Muscle layer of colon (tissue), 2 donors: ENCODE data around the gene SAMD5.

Source experiments
- H3K27ac ChIP-seq: one replicate; pipeline ENCODE4 v1.7.0; 2013; ENCODE audit warnings: low read depth, mild to moderate bottlenecking, low read length, moderate library complexity
- H3K27me3 ChIP-seq, 2 donors: one replicate each; pipeline ENCODE4 v1.7.0; 2013; ENCODE audit warnings: low read length in 2 of 2, mild to moderate bottlenecking in 2 of 2; ENCODE audit not compliant: insufficient read depth in 2 of 2, control insufficient read depth in 1 of 2
- H3K36me3 ChIP-seq: one replicate; pipeline ENCODE4 v1.7.0; 2013; ENCODE audit warnings: mild to moderate bottlenecking, low read length; ENCODE audit not compliant: insufficient read depth
- H3K4me1 ChIP-seq: one replicate; pipeline ENCODE4 v1.7.0; 2013; ENCODE audit warnings: mild to moderate bottlenecking, low read length; ENCODE audit not compliant: insufficient read depth
- H3K4me3 ChIP-seq, 2 donors: one replicate each; pipeline ENCODE4 v1.7.0; 2013; ENCODE audit warnings: low read length in 2 of 2, low read depth in 1 of 2, mild to moderate bottlenecking in 1 of 2, moderate library complexity in 1 of 2
- H3K9ac ChIP-seq: one replicate; pipeline ENCODE4 v1.7.0; 2013; ENCODE audit warnings: low read length
- H3K9me3 ChIP-seq: one replicate; pipeline ENCODE4 v1.7.0; 2013; ENCODE audit warnings: mild to moderate bottlenecking, low read length
- donor health status: abdominal sarcoma.
- donor health status: Adenocarcinoma of cecum.

Gene SAMD5

GRCh38 chr6:147577488-147577887, 69.0 kb downstream of the SAMD5 start:
- no peak overlapping the region for H3K9ac ChIP-seq
- H3K27ac ChIP-seq, result no peak overlapping the region
- no peak overlapping the region for H3K4me3 ChIP-seq
- no peaks in the 10 kb centered on the region for H3K9me3 ChIP-seq
- no peaks in the 10 kb centered on the region for H3K4me1 ChIP-seq
- no peaks in the 10 kb centered on the region for H3K36me3 ChIP-seq
- H3K27me3 ChIP-seq, result no peaks in the 10 kb centered on the region

- H3K36me3 ChIP-seq, result no peaks in the 10 kb centered on the region
- H3K9ac ChIP-seq, result no peak overlapping the region
- H3K4me1 ChIP-seq, result no peaks in the 10 kb centered on the region
- H3K9me3 ChIP-seq, result no peaks in the 10 kb centered on the region
- no peak overlapping the region for H3K4me3 ChIP-seq
- H3K27me3 ChIP-seq, result no peaks in the 10 kb centered on the region
- no peak overlapping the region for H3K27ac ChIP-seq
These were observed 69.7 kb downstream of the SAMD5 start for GRCh38 chr6:147578159-147578558.

- no peak overlapping the region for H3K27ac ChIP-seq
- no peaks in the 10 kb centered on the region for H3K4me1 ChIP-seq
- H3K9ac ChIP-seq, result no peak overlapping the region
- H3K4me3 ChIP-seq, result no peak overlapping the region
- H3K36me3 ChIP-seq, result no peaks in the 10 kb centered on the region
- H3K27me3 ChIP-seq, result no peaks in the 10 kb centered on the region
- H3K9me3 ChIP-seq, result no peaks in the 10 kb centered on the region
These were observed 70.4 kb downstream of the SAMD5 start for GRCh38 chr6:147578883-147579282.

- Histone ChIP-seq H3K4me1 (no peaks in the 10 kb centered on the region), H3K9me3 (no peaks in the 10 kb centered on the region), H3K9ac (no peak overlapping the region), H3K36me3 (no peaks in the 10 kb centered on the region), H3K27me3 (no peaks in the 10 kb centered on the region), H3K27ac (no peak overlapping the region), H3K4me3 (no peak overlapping the region)
These were observed 71.2 kb downstream of the SAMD5 start for GRCh38 chr6:147579667-147580066.

GRCh38 chr6:147582991-147583390, 74.5 kb downstream of the SAMD5 start:
- Histone ChIP-seq H3K9ac (no peak overlapping the region), H3K4me1 (peaks cover 5% of the 10 kb centered on the region), H3K27me3 (no peaks in the 10 kb centered on the region)

GRCh38 chr6:147585256-147585655, 76.8 kb downstream of the SAMD5 start:
- H3K36me3 ChIP-seq, result no peaks in the 10 kb centered on the region
- no peak overlapping the region for H3K27ac ChIP-seq
- H3K27me3 ChIP-seq, result no peaks in the 10 kb centered on the region
- H3K9ac ChIP-seq, result no peak overlapping the region
- no peaks in the 10 kb centered on the region for H3K9me3 ChIP-seq
- peaks cover 5% of the 10 kb centered on the region for H3K4me1 ChIP-seq
- H3K4me3 ChIP-seq, result no peak overlapping the region

More at GRCh38 chr6:147582991-147583390, 74.5 kb downstream of the SAMD5 start:
- Histone ChIP-seq H3K36me3 (no peaks in the 10 kb centered on the region), H3K27ac (no peak overlapping the region), H3K9me3 (no peaks in the 10 kb centered on the region), H3K4me3 (no peak overlapping the region)

- no peaks in the 10 kb centered on the region for H3K9me3 ChIP-seq
- no peaks in the 10 kb centered on the region for H3K36me3 ChIP-seq
- H3K27ac ChIP-seq, result no peak overlapping the region
- H3K9ac ChIP-seq, result no peak overlapping the region
- H3K4me3 ChIP-seq, result no peak overlapping the region
- H3K27me3 ChIP-seq, result no peaks in the 10 kb centered on the region
- peaks cover 5% of the 10 kb centered on the region for H3K4me1 ChIP-seq
These were observed 77.6 kb downstream of the SAMD5 start for GRCh38 chr6:147586044-147586443.

GRCh38 chr6:147587907-147588306, 79.4 kb downstream of the SAMD5 start:
- H3K27me3 ChIP-seq, result no peaks in the 10 kb centered on the region
- H3K9ac ChIP-seq, result no peak overlapping the region
- H3K9me3 ChIP-seq, result no peaks in the 10 kb centered on the region
- H3K4me3 ChIP-seq, result no peak overlapping the region
- H3K4me1 ChIP-seq, result peaks cover 5% of the 10 kb centered on the region
- H3K36me3 ChIP-seq, result no peaks in the 10 kb centered on the region
- H3K27ac ChIP-seq, result no peak overlapping the region

GRCh38 chr6:147588469-147588868, 80.0 kb downstream of the SAMD5 start:
- H3K27me3 ChIP-seq, result no peaks in the 10 kb centered on the region
- H3K9me3 ChIP-seq, result no peaks in the 10 kb centered on the region
- no peak overlapping the region for H3K27ac ChIP-seq
- no peaks in the 10 kb centered on the region for H3K36me3 ChIP-seq
- H3K4me1 ChIP-seq, result peaks cover 5% of the 10 kb centered on the region
- H3K9ac ChIP-seq, result no peak overlapping the region
- no peak overlapping the region for H3K4me3 ChIP-seq

- no peaks in the 10 kb centered on the region for H3K36me3 ChIP-seq
- H3K27me3 ChIP-seq, result no peaks in the 10 kb centered on the region
- peaks cover 5% of the 10 kb centered on the region for H3K4me1 ChIP-seq
- no peak overlapping the region for H3K27ac ChIP-seq
- no peak overlapping the region for H3K9ac ChIP-seq
- H3K4me3 ChIP-seq, result no peak overlapping the region
- H3K9me3 ChIP-seq, result no peaks in the 10 kb centered on the region
These were observed 81.3 kb downstream of the SAMD5 start for GRCh38 chr6:147589739-147590250.

GRCh38 chr6:147595961-147596360, 87.5 kb downstream of the SAMD5 start:
- Histone ChIP-seq H3K27ac (no peak overlapping the region), H3K27me3 (no peaks in the 10 kb centered on the region), H3K9me3 (no peaks in the 10 kb centered on the region), H3K4me1 (no peaks in the 10 kb centered on the region), H3K4me3 (no peak overlapping the region), H3K9ac (no peak overlapping the region), H3K36me3 (no peaks in the 10 kb centered on the region)

- no peak overlapping the region for H3K4me3 ChIP-seq
- no peaks in the 10 kb centered on the region for H3K9me3 ChIP-seq
- H3K27ac ChIP-seq, result no peak overlapping the region
- no peaks in the 10 kb centered on the region for H3K36me3 ChIP-seq
- no peaks in the 10 kb centered on the region for H3K27me3 ChIP-seq
- H3K4me1 ChIP-seq, result no peaks in the 10 kb centered on the region
- H3K9ac ChIP-seq, result no peak overlapping the region
These were observed 95.0 kb downstream of the SAMD5 start for GRCh38 chr6:147603392-147604081.
